Activated naive CD4-positive, alpha-beta T cell treated with anti-CD3 and anti-CD28 coated beads, Interleukin-2, amount 10 ng/mL, durations not matched to agents 7 days and 5 days (primary cell): ENCODE measurements around the gene JAK3.

ENCODE experiments used
- CTCF ChIA-PET: fragments of 350-600 bp; sonication (Branson Sonifier 250); formaldehyde crosslinking; loops from one replicate; lab custom pipeline; 2021; ENCODE audit warnings: antibody characterized with exemption; lab: Charles Lee
- DNase-seq: peaks from one replicate; pipeline ENCODE4 v3.0.0-alpha.2; 2020
- H3K27ac Mint-ChIP-seq: one replicate; pipeline ENCODE4 v1.8.0; 2021; ENCODE audit warnings: mild to moderate bottlenecking, moderate library complexity, mixed read lengths
- H3K27me3 Mint-ChIP-seq: one replicate; pipeline ENCODE4 v1.8.0; 2021; ENCODE audit warnings: mild to moderate bottlenecking, mixed read lengths
- H3K36me3 Mint-ChIP-seq: one replicate; pipeline ENCODE4 v1.8.0; 2021; ENCODE audit warnings: mixed read lengths
- H3K4me1 Mint-ChIP-seq: one replicate; pipeline ENCODE4 v1.8.0; 2021; ENCODE audit warnings: mixed read lengths
- H3K4me3 Mint-ChIP-seq: one replicate; pipeline ENCODE4 v1.8.0; 2021; ENCODE audit warnings: mild to moderate bottlenecking, moderate library complexity, mixed read lengths
- H3K9me3 Mint-ChIP-seq: one replicate; pipeline ENCODE4 v1.8.0; 2021; ENCODE audit warnings: mixed read lengths

JAK3 gene

GRCh38 chr19:17860331-17860992 lies 12.7 kb upstream of the JAK3 start:
- no peaks in the 10 kb centered on the region for H3K9me3 Mint-ChIP-seq
- H3K27me3 Mint-ChIP-seq: peaks cover 4% of the 10 kb centered on the region
- peaks cover 38% of the 10 kb centered on the region for H3K36me3 Mint-ChIP-seq
- peak overlapping the region; percentile 95 for H3K27ac Mint-ChIP-seq
- DNase-seq: no peak
- CTCF ChIA-PET: interaction anchor here (1.6 to 3.8 kb wide), 4 partner anchors 11 to 140 kb away, joined by 3 to 101 read pairs (median 14); partner anchors contain the start of genes CCDC124 and SLC5A5
- peaks cover 32% of the 10 kb centered on the region for H3K4me1 Mint-ChIP-seq
- peak overlapping the region; percentile 96 for H3K4me3 Mint-ChIP-seq

- Mint-ChIP-seq H3K27me3 (peaks cover 7% of the 10 kb centered on the region), H3K9me3 (no peaks in the 10 kb centered on the region), H3K4me1 (peaks cover 35% of the 10 kb centered on the region), H3K27ac (peak within 1 kb of the TSS; percentile 95), H3K36me3 (peaks cover 34% of the 10 kb centered on the region), H3K4me3 (peak within 1 kb of the TSS; percentile 96)
- CTCF ChIA-PET: interaction anchor here (0.5 to 3.8 kb wide), 20 partner anchors 10 to 286 kb away, joined by 3 to 101 read pairs (median 4); partner anchors contain the start of genes CCDC124, JAK3 and SLC5A5
- peak; percentile 100 for DNase-seq
Observed at GRCh38 chr19:17859533-17860330, 11.9 kb upstream of the JAK3 start, which contains the start of gene RPL18A. Gene RPL18A (plus strand): TSS chr19:17859910. CDS start chr19:17859957, 47 bp downstream.

GRCh38 chr19:17855280-17856152 lies 7.7 kb upstream of the JAK3 start:
- Mint-ChIP-seq H3K4me1 (peaks cover 32% of the 10 kb centered on the region), H3K27me3 (peaks cover 7% of the 10 kb centered on the region), H3K36me3 (peaks cover 14% of the 10 kb centered on the region), H3K27ac (no peak overlapping the region), H3K9me3 (peaks cover 3% of the 10 kb centered on the region), H3K4me3 (no peak overlapping the region)
- CTCF ChIA-PET: interaction anchor here (0.7 to 5.8 kb wide), 17 partner anchors 8 to 360 kb away, joined by 3 to 42 read pairs (median 5); partner anchors contain the start of genes B3GNT3, CCDC124, JAK3 and MAP1S
- DNase-seq: peak; percentile 92

GRCh38 chr19:17854061-17854460 lies 6.3 kb upstream of the JAK3 start:
- Mint-ChIP-seq H3K27ac (no peak overlapping the region), H3K27me3 (peaks cover 7% of the 10 kb centered on the region), H3K4me1 (peaks cover 36% of the 10 kb centered on the region), H3K9me3 (peaks cover 3% of the 10 kb centered on the region), H3K4me3 (no peak overlapping the region), H3K36me3 (peaks cover 9% of the 10 kb centered on the region)
- CTCF ChIA-PET: interaction anchor here (0.7 to 5.8 kb wide), 8 partner anchors 36 to 358 kb away, joined by 3 to 42 read pairs (median 4); partner anchors contain the start of gene MAP1S
- no peak for DNase-seq

GRCh38 chr19:17848595-17849292 lies 962 bp upstream of the JAK3 start:
- CTCF ChIA-PET: interaction anchor here (2.6 kb wide), 1 partner anchor 11 kb away, joined by 15 read pairs; the partner anchor contains the start of gene RPL18A
- Mint-ChIP-seq H3K4me1 (peaks cover 70% of the 10 kb centered on the region), H3K36me3 (peaks cover 36% of the 10 kb centered on the region), H3K4me3 (peak overlapping the region; percentile 93), H3K27me3 (no peaks in the 10 kb centered on the region), H3K9me3 (peaks cover 3% of the 10 kb centered on the region), H3K27ac (peak overlapping the region; percentile 97)
- no peak for DNase-seq

GRCh38 chr19:17846146-17846545 lies 1.6 kb downstream of the JAK3 start:
- Mint-ChIP-seq H3K4me3 (peak overlapping the region; percentile 93), H3K4me1 (peaks cover 69% of the 10 kb centered on the region)

GRCh38 chr19:17843908-17844490 lies 3.8 kb downstream of the JAK3 start:
- Mint-ChIP-seq H3K4me3 (peak overlapping the region; percentile 5), H3K9me3 (no peaks in the 10 kb centered on the region), H3K36me3 (peaks cover 61% of the 10 kb centered on the region), H3K27ac (peak overlapping the region; percentile 66), H3K27me3 (no peaks in the 10 kb centered on the region), H3K4me1 (peaks cover 55% of the 10 kb centered on the region)
- DNase-seq: no peak
- CTCF ChIA-PET: interaction anchor here (1.0 to 1.2 kb wide), 2 partner anchors 8 to 52 kb away, joined by 3 read pairs; no protein-coding TSS in a partner anchor

More at GRCh38 chr19:17846146-17846545, 1.6 kb downstream of the JAK3 start:
- no peaks in the 10 kb centered on the region for H3K9me3 Mint-ChIP-seq
- H3K27me3 Mint-ChIP-seq: no peaks in the 10 kb centered on the region
- peaks cover 48% of the 10 kb centered on the region for H3K36me3 Mint-ChIP-seq
- CTCF ChIA-PET: interaction anchor here (1.4 kb wide), 1 partner anchor 9 kb away, joined by 5 read pairs; no protein-coding TSS in a partner anchor
- DNase-seq: peak; percentile 60
- H3K27ac Mint-ChIP-seq: peak overlapping the region; percentile 97

- CTCF ChIA-PET: interaction anchor here (1.0 to 1.2 kb wide), 2 partner anchors 9 to 52 kb away, joined by 3 read pairs; no protein-coding TSS in a partner anchor
- Mint-ChIP-seq H3K27ac (no peak overlapping the region), H3K9me3 (no peaks in the 10 kb centered on the region), H3K4me1 (peaks cover 51% of the 10 kb centered on the region), H3K36me3 (peaks cover 65% of the 10 kb centered on the region), H3K4me3 (no peak overlapping the region), H3K27me3 (no peaks in the 10 kb centered on the region)
- DNase-seq: no peak
Observed at GRCh38 chr19:17843292-17843827, 4.4 kb downstream of the JAK3 start.

GRCh38 chr19:17842663-17843291 lies 5.0 kb downstream of the JAK3 start:
- Mint-ChIP-seq H3K9me3 (no peaks in the 10 kb centered on the region), H3K27ac (no peak overlapping the region), H3K4me1 (peaks cover 45% of the 10 kb centered on the region), H3K27me3 (no peaks in the 10 kb centered on the region), H3K36me3 (peaks cover 69% of the 10 kb centered on the region), H3K4me3 (no peak overlapping the region)
- no peak for DNase-seq
- CTCF ChIA-PET: interaction anchor here (1.0 to 1.2 kb wide), 2 partner anchors 9 to 51 kb away, joined by 3 read pairs; no protein-coding TSS in a partner anchor

- no peak overlapping the region for H3K4me3 Mint-ChIP-seq
- H3K9me3 Mint-ChIP-seq: no peaks in the 10 kb centered on the region
- peak; percentile 69 for DNase-seq
- H3K4me1 Mint-ChIP-seq: peaks cover 42% of the 10 kb centered on the region
- H3K27ac Mint-ChIP-seq: no peak overlapping the region
- CTCF ChIA-PET: no interaction called here
- peaks cover 76% of the 10 kb centered on the region for H3K36me3 Mint-ChIP-seq
- no peaks in the 10 kb centered on the region for H3K27me3 Mint-ChIP-seq
Observed at GRCh38 chr19:17841810-17842662, 5.7 kb downstream of the JAK3 start.

GRCh38 chr19:17841371-17841809 lies 6.4 kb downstream of the JAK3 start:
- Mint-ChIP-seq H3K9me3 (no peaks in the 10 kb centered on the region), H3K27me3 (no peaks in the 10 kb centered on the region), H3K4me3 (no peak overlapping the region), H3K27ac (no peak overlapping the region), H3K36me3 (peaks cover 78% of the 10 kb centered on the region), H3K4me1 (peaks cover 44% of the 10 kb centered on the region)
- CTCF ChIA-PET: no interaction called here
- no peak for DNase-seq
